Fibroblast of the aortic adventitia (primary cell): ENCODE data around the gene ELP4. TPM values are rescaled to one million over a fixed set of nuclear protein-coding genes. Genes with fewer than 3 reads are reported as not detected.

Experiments used
- DNase-seq: peaks from one replicate; pipeline ENCODE4 v3.0.0-alpha.2; 2010; ENCODE audit warnings: low read depth
- H3K4me3 ChIP-seq: 2 replicates; pipeline ENCODE4 v1.5.1; 2011; ENCODE audit warnings: low read depth, mild to moderate bottlenecking, control low read depth, low read length, moderate library complexity
- CTCF ChIP-seq: IDR thresholded peaks from 2 replicates; pipeline ENCODE4 v1.5.1; 2011; ENCODE audit warnings: mild to moderate bottlenecking, low read length, control low read depth, inconsistent platforms; ENCODE audit not compliant: insufficient read depth
- total RNA-seq: library from RNA; depleted of rRNA; stranded (reverse); fragments of >200 nt; gene quantifications from 2 replicates; pipeline ENCODE4 v1.2.3, GENCODE V29; 2012; ENCODE audit warnings: low replicate concordance

The ELP4 gene
- total RNA-seq, 1 donor = 23.0 TPM

- DNase-seq = no peak
- no peak for TF ChIP-seq CTCF
- no peak overlapping the region for H3K4me3 ChIP-seq
Measured at GRCh38 chr11:31799435-31800397, 290.1 kb downstream of the ELP4 start.

GRCh38 chr11:31800398-31801265 lies 291.1 kb downstream of the ELP4 start:
- no peak for TF ChIP-seq CTCF
- no peak for DNase-seq
- no peak overlapping the region for H3K4me3 ChIP-seq

GRCh38 chr11:31801298-31801702 lies 291.7 kb downstream of the ELP4 start:
- no peak for TF ChIP-seq CTCF
- no peak overlapping the region for H3K4me3 ChIP-seq
- no peak for DNase-seq

- H3K4me3 ChIP-seq = no peak overlapping the region
- DNase-seq = no peak
- TF ChIP-seq CTCF = no peak
Measured at GRCh38 chr11:31802000-31802551, 292.5 kb downstream of the ELP4 start.

- no peak for TF ChIP-seq CTCF
Measured at GRCh38 chr11:31802609-31802989, 293.0 kb downstream of the ELP4 start.

GRCh38 chr11:31802990-31803812 lies 293.6 kb downstream of the ELP4 start:
- H3K4me3 ChIP-seq = no peak overlapping the region
- TF ChIP-seq CTCF = no peak
- DNase-seq = no peak

More at GRCh38 chr11:31802609-31802989, 293.0 kb downstream of the ELP4 start:
- no peak overlapping the region for H3K4me3 ChIP-seq
- DNase-seq = no peak
